BE2C (cell line): Measurements from ENCODE around the gene TLR9.

Experiments used
- DNase-seq: peaks from one replicate; pipeline ENCODE4 v3.0.0-alpha.2; 2020
- H3K27me3 ChIP-seq: fragments of 250-450 bp; sonication (Bioruptor Pico); 2 replicates; pipeline ENCODE4 v1.5.1; 2020; ENCODE audit warnings: mild to moderate bottlenecking
- H3K36me3 ChIP-seq: fragments of 250-450 bp; sonication (Bioruptor Pico); 2 replicates; pipeline ENCODE4 v1.5.1; 2020; ENCODE audit warnings: mild to moderate bottlenecking
- H3K4me1 ChIP-seq: fragments of 250-450 bp; sonication (Bioruptor Pico); 2 replicates; pipeline ENCODE4 v1.5.1; 2020
- H3K4me3 ChIP-seq: 2 replicates; pipeline ENCODE4 v1.5.1; 2011; ENCODE audit warnings: low read depth, low read length
- H3K9me3 ChIP-seq: fragments of 250-450 bp; sonication (Bioruptor Pico); 2 replicates; pipeline ENCODE4 v1.5.1; 2020
- TF ChIP-seq, protein P1 (sequence below): IDR thresholded peaks from 2 replicates; pipeline ENCODE4 v1.5.1; 2012; ENCODE audit warnings: mild to moderate bottlenecking, low read depth, low read length

The TLR9 gene

GRCh38 chr3:52196977-52197376 is 28.5 kb downstream of the TLR9 start:
- TF ChIP-seq, protein P1, sequence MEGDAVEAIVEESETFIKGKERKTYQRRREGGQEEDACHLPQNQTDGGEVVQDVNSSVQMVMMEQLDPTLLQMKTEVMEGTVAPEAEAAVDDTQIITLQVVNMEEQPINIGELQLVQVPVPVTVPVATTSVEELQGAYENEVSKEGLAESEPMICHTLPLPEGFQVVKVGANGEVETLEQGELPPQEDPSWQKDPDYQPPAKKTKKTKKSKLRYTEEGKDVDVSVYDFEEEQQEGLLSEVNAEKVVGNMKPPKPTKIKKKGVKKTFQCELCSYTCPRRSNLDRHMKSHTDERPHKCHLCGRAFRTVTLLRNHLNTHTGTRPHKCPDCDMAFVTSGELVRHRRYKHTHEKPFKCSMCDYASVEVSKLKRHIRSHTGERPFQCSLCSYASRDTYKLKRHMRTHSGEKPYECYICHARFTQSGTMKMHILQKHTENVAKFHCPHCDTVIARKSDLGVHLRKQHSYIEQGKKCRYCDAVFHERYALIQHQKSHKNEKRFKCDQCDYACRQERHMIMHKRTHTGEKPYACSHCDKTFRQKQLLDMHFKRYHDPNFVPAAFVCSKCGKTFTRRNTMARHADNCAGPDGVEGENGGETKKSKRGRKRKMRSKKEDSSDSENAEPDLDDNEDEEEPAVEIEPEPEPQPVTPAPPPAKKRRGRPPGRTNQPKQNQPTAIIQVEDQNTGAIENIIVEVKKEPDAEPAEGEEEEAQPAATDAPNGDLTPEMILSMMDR: no peak
- Histone ChIP-seq H3K4me3 (no peak overlapping the region), H3K4me1 (peaks cover 6% of the 10 kb centered on the region; the same call in 1 of the 2 replicates), H3K36me3 (peaks cover 8% of the 10 kb centered on the region), H3K9me3 (no peaks in the 10 kb centered on the region), H3K27me3 (no peaks in the 10 kb centered on the region)
- DNase-seq: no peak

GRCh38 chr3:52195823-52196331 is 29.6 kb downstream of the TLR9 start:
- peaks cover 4% of the 10 kb centered on the region; the same call in 1 of the 2 replicates for H3K36me3 ChIP-seq
- no peaks in the 10 kb centered on the region for H3K27me3 ChIP-seq
- no peak for DNase-seq
- TF ChIP-seq, protein P1: no peak
- peaks cover 6% of the 10 kb centered on the region; the same call in 1 of the 2 replicates for H3K4me1 ChIP-seq
- H3K4me3 ChIP-seq: no peak overlapping the region
- H3K9me3 ChIP-seq: no peaks in the 10 kb centered on the region

GRCh38 chr3:52195291-52195597 is 30.2 kb downstream of the TLR9 start:
- peaks cover 6% of the 10 kb centered on the region; the same call in 1 of the 2 replicates for H3K4me1 ChIP-seq
- no peak overlapping the region for H3K4me3 ChIP-seq
- no peaks in the 10 kb centered on the region for H3K27me3 ChIP-seq
- H3K36me3 ChIP-seq: peaks cover 4% of the 10 kb centered on the region; the same call in 1 of the 2 replicates
- DNase-seq: no peak
- TF ChIP-seq, protein P1: no peak
- no peaks in the 10 kb centered on the region for H3K9me3 ChIP-seq

GRCh38 chr3:52194485-52195290 is 30.8 kb downstream of the TLR9 start:
- TF ChIP-seq, protein P1: no peak
- H3K36me3 ChIP-seq: peaks cover 4% of the 10 kb centered on the region; the same call in 1 of the 2 replicates
- H3K4me3 ChIP-seq: no peak overlapping the region
- H3K9me3 ChIP-seq: no peaks in the 10 kb centered on the region
- no peak for DNase-seq
- H3K27me3 ChIP-seq: no peaks in the 10 kb centered on the region
- peaks cover 6% of the 10 kb centered on the region; the same call in 1 of the 2 replicates for H3K4me1 ChIP-seq

GRCh38 chr3:52193065-52193464 is 32.4 kb downstream of the TLR9 start:
- TF ChIP-seq, protein P1: no peak
- no peaks in the 10 kb centered on the region for H3K36me3 ChIP-seq
- no peak overlapping the region for H3K4me3 ChIP-seq
- no peaks in the 10 kb centered on the region for H3K27me3 ChIP-seq
- peak; percentile 19 for DNase-seq
- peaks cover 6% of the 10 kb centered on the region; the same call in 1 of the 2 replicates for H3K4me1 ChIP-seq
- H3K9me3 ChIP-seq: no peaks in the 10 kb centered on the region

- Histone ChIP-seq H3K36me3 (no peaks in the 10 kb centered on the region), H3K9me3 (no peaks in the 10 kb centered on the region), H3K4me3 (no peak overlapping the region), H3K4me1 (no peaks in the 10 kb centered on the region), H3K27me3 (no peaks in the 10 kb centered on the region)
- TF ChIP-seq, protein P1: no peak
- DNase-seq: no peak
These were observed 33.8 kb downstream of the TLR9 start for GRCh38 chr3:52191663-52192062.
